ENCODE data around the gene PRKAG1.

- TF ChIP-seq CTCF (IDR thresholded peaks at IDR 0.05) = no peak
- no peak for TF ChIP-seq POLR2A (IDR thresholded peaks at IDR 0.05)
Observed at GRCh38 chr12:49037111-49037946, 18.8 kb upstream of the PRKAG1 start.
